Stomach (tissue), 4 donors: ENCODE measurements around the gene B9D2.

ENCODE experiments used
- POLR2A ChIP-seq, 4 donors: fragments of 450-650 bp; IDR thresholded peaks; one replicate each; pipeline ENCODE4 v1.6.1; 2016; ENCODE audit warnings: antibody characterized with exemption in 4 of 4, control low read depth in 2 of 4, mild to moderate bottlenecking in 1 of 4, moderate library complexity in 1 of 4
- POLR2AphosphoS5 ChIP-seq, 3 donors: sonication (generic); formaldehyde crosslinking; IDR thresholded peaks; one replicate each; pipeline ENCODE4 v1.6.1; 2016; ENCODE audit warnings: antibody characterized with exemption in 3 of 3
- TF ChIP-seq, protein P1 (sequence below), 7 experiments: fragments of 450-650 bp in 4 of 7; fragments of 200-600 bp in 3 of 7; sonication (generic) in 3 of 7; IDR thresholded peaks; one replicate each; pipeline ENCODE4 v1.5.1; 2016 to 2019; ENCODE audit warnings: antibody characterized with exemption in 7 of 7, control low read depth in 2 of 7, mild to moderate bottlenecking in 1 of 7

DNA sequence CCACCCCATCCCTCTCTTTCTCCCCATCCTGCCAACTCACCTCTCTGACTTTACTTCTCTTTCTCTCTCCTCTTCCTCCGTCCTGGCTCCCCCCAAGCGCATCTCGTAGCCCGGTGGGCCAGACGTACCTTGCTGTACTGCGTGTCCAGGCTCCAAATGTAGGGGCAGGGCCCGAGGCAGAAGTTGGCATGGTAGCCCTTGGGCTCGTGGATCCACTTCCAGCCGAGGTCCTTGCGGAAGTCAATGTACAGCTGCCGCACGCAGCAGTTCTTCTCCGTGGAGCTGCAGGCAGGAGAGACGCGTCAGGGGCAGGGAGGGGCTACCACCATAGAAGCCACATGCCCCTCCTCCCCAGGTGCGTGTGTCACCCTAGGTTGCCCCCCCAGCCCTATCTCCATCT, 31.9 kb downstream of the B9D2 start:
- TF ChIP-seq, protein P1, sequence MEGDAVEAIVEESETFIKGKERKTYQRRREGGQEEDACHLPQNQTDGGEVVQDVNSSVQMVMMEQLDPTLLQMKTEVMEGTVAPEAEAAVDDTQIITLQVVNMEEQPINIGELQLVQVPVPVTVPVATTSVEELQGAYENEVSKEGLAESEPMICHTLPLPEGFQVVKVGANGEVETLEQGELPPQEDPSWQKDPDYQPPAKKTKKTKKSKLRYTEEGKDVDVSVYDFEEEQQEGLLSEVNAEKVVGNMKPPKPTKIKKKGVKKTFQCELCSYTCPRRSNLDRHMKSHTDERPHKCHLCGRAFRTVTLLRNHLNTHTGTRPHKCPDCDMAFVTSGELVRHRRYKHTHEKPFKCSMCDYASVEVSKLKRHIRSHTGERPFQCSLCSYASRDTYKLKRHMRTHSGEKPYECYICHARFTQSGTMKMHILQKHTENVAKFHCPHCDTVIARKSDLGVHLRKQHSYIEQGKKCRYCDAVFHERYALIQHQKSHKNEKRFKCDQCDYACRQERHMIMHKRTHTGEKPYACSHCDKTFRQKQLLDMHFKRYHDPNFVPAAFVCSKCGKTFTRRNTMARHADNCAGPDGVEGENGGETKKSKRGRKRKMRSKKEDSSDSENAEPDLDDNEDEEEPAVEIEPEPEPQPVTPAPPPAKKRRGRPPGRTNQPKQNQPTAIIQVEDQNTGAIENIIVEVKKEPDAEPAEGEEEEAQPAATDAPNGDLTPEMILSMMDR (IDR thresholded peaks at IDR 0.05) = no peak
- TF ChIP-seq POLR2A (IDR thresholded peaks at IDR 0.05) = no peak
- no peak for TF ChIP-seq POLR2AphosphoS5 (IDR thresholded peaks at IDR 0.05)
